Neuronal stem cell (in vitro differentiated cells): ENCODE results near the gene LVRN.
A peak's percentile ranks its signal among the peaks of the same experiment; 100 is the strongest.

ENCODE experiments used
- DNase-seq: peaks from one replicate; pipeline ENCODE4 v3.0.0-alpha.2; 2013; ENCODE audit warnings: low spot score
- H2AFZ ChIP-seq: one replicate; pipeline ENCODE4 v1.6.1; 2013; ENCODE audit warnings: mild to moderate bottlenecking, low read length, inconsistent platforms
- H2AK5ac ChIP-seq: 2 replicates; pipeline ENCODE4 v1.6.1; 2013; ENCODE audit warnings: low read depth, mild to moderate bottlenecking, inconsistent platforms, low read length, moderate library complexity, mixed read lengths
- H2BK120ac ChIP-seq: 2 replicates; pipeline ENCODE4 v1.6.1; 2013; ENCODE audit warnings: low read depth, mild to moderate bottlenecking, inconsistent platforms, low read length, moderate library complexity, mixed read lengths
- H2BK12ac ChIP-seq: one replicate; pipeline ENCODE4 v1.6.1; 2013; ENCODE audit warnings: low read length, inconsistent platforms
- H2BK15ac ChIP-seq: 2 replicates; pipeline ENCODE4 v1.6.1; 2013; ENCODE audit warnings: mild to moderate bottlenecking, low read length, inconsistent platforms, mixed read lengths
- H2BK5ac ChIP-seq: one replicate; pipeline ENCODE4 v1.6.1; 2013; ENCODE audit warnings: inconsistent platforms, mild to moderate bottlenecking, low read length, moderate library complexity
- H3K14ac ChIP-seq: one replicate; pipeline ENCODE4 v1.6.1; 2013; ENCODE audit warnings: low read length, inconsistent platforms
- H3K18ac ChIP-seq: 2 replicates; pipeline ENCODE4 v1.6.1; 2013; ENCODE audit warnings: low read length, inconsistent platforms
- H3K23ac ChIP-seq: 2 replicates; pipeline ENCODE4 v1.6.1; 2013; ENCODE audit warnings: low read depth, mild to moderate bottlenecking, mixed read lengths, low read length, inconsistent platforms; ENCODE audit not compliant: poor library complexity
- H3K27ac ChIP-seq: replicated peaks from 3 replicates; pipeline ENCODE4 v1.5.1; 2013; ENCODE audit warnings: low read length, inconsistent platforms
- H3K27me3 ChIP-seq, 3 experiments: 2 replicates each; pipeline ENCODE4 v1.6.1; 2013; ENCODE audit warnings: low read length in 3 of 3, mild to moderate bottlenecking in 2 of 3, inconsistent platforms in 1 of 3, low read depth in 1 of 3, mixed read lengths in 1 of 3, moderate library complexity in 1 of 3; ENCODE audit not compliant: control insufficient read depth in 3 of 3, insufficient read depth in 3 of 3
- H3K36me3 ChIP-seq, 2 donors: replicated peaks in 1 of 2; 2 replicates each; pipeline ENCODE4 v1.6.1; 2013; ENCODE audit warnings: low read length in 2 of 2; ENCODE audit not compliant: control insufficient read depth in 2 of 2, insufficient read depth in 2 of 2
- H3K4ac ChIP-seq: 2 replicates; pipeline ENCODE4 v1.6.1; 2013; ENCODE audit warnings: inconsistent platforms, mild to moderate bottlenecking, low read length, moderate library complexity
- H3K4me1 ChIP-seq, 2 donors: 1 replicate in 1 of 2; 2 replicates in 1 of 2; pipeline ENCODE4 v1.6.1; 2013; ENCODE audit warnings: low read length in 2 of 2, low read depth in 1 of 2; ENCODE audit not compliant: control insufficient read depth in 2 of 2, insufficient read depth in 1 of 2
- H3K4me2 ChIP-seq: one replicate; pipeline ENCODE4 v1.6.1; 2013; ENCODE audit warnings: mild to moderate bottlenecking, low read length, inconsistent platforms; ENCODE audit not compliant: insufficient read depth, poor library complexity, severe bottlenecking
- H3K4me3 ChIP-seq, 2 donors: 2 replicates each; pipeline ENCODE4 v1.5.1; 2013; ENCODE audit warnings: low read length in 2 of 2, mild to moderate bottlenecking in 2 of 2, inconsistent platforms in 1 of 2, moderate library complexity in 1 of 2
- H3K79me1 ChIP-seq: one replicate; pipeline ENCODE4 v1.6.1; 2013; ENCODE audit warnings: low read depth, mild to moderate bottlenecking, inconsistent platforms, low read length, moderate library complexity
- H3K9ac ChIP-seq: one replicate; pipeline ENCODE4 v1.6.1; 2013; ENCODE audit warnings: mild to moderate bottlenecking, low read depth, low read length, inconsistent platforms; ENCODE audit not compliant: poor library complexity
- H3K9me3 ChIP-seq, 2 donors: replicated peaks in 1 of 2; 2 replicates each; pipeline versions ENCODE3 to v1.6.1; 2013; ENCODE audit warnings: low read length in 2 of 2, mild to moderate bottlenecking in 2 of 2, inconsistent platforms in 1 of 2, low read depth in 1 of 2, mixed read lengths in 1 of 2, moderate library complexity in 1 of 2; ENCODE audit not compliant: control insufficient read depth in 2 of 2, insufficient read depth in 1 of 2
- H4K8ac ChIP-seq: one replicate; pipeline ENCODE4 v1.6.1; 2013; ENCODE audit warnings: low read depth, mild to moderate bottlenecking, inconsistent platforms, low read length, moderate library complexity
- H4K91ac ChIP-seq: one replicate; pipeline ENCODE4 v1.6.1; 2013; ENCODE audit warnings: low read length, low read depth, mild to moderate bottlenecking, inconsistent platforms; ENCODE audit not compliant: poor library complexity
- WGBS, 2 donors: extraction: QIAGEN DNeasy Blood & Tissue Kit; methylation state at CpG; one replicate each; pipeline ENCODE4 v1.1.7; 2013; ENCODE audit warnings: missing lambda C conversion rate in 2 of 2, mixed read lengths in 1 of 2; ENCODE audit not compliant: insufficient read length in 2 of 2, insufficient replicate concordance in 1 of 2; ENCODE audit errors: extremely low coverage in 2 of 2; 5-methylcytosine and 5-hydroxymethylcytosine counted together

The LVRN gene

GRCh38 chr5:115934388-115934974 lies 27.8 kb upstream of the LVRN start:
- Histone ChIP-seq H3K27me3 (no peaks in the 10 kb centered on the region), H3K23ac (no peak overlapping the region), H3K36me3 (no peaks in the 10 kb centered on the region), H3K9ac (no peak overlapping the region), H3K4me2 (no peak overlapping the region), H3K18ac (no peak overlapping the region), H2AFZ (no peak overlapping the region), H3K9me3 (no peaks in the 10 kb centered on the region), H3K14ac (no peak overlapping the region), H3K79me1 (no peaks in the 10 kb centered on the region), H2AK5ac (no peak overlapping the region), H2BK15ac (no peak overlapping the region), H3K4me1 (peaks cover 0 to 8% of the 10 kb centered on the region in 2 donors), H2BK5ac (no peak overlapping the region), H4K91ac (no peak overlapping the region), H3K4me3 (no peak overlapping the region), H4K8ac (no peak overlapping the region), H2BK12ac (no peak overlapping the region), H3K4ac (no peak overlapping the region), H2BK120ac (no peak overlapping the region), H3K27ac (no peak overlapping the region)
- DNase-seq: no peak
- no CpG with 5 or more reads among the region's 10 CpGs for WGBS, 2 donors

GRCh38 chr5:115936031-115936430 lies 26.2 kb upstream of the LVRN start:
- Histone ChIP-seq H3K4me2 (no peak overlapping the region), H2BK5ac (no peak overlapping the region), H2BK120ac (no peak overlapping the region), H2AFZ (no peak overlapping the region), H3K9ac (no peak overlapping the region), H3K4me1 (peaks cover 0 to 4% of the 10 kb centered on the region in 2 donors), H3K79me1 (no peaks in the 10 kb centered on the region), H3K4ac (no peak overlapping the region), H3K18ac (no peak overlapping the region), H3K27me3 (no peaks in the 10 kb centered on the region), H3K36me3 (no peaks in the 10 kb centered on the region), H3K4me3 (no peak overlapping the region), H4K91ac (no peak overlapping the region), H3K23ac (no peak overlapping the region), H2AK5ac (no peak overlapping the region), H3K9me3 (no peaks in the 10 kb centered on the region), H2BK12ac (no peak overlapping the region), H2BK15ac (no peak overlapping the region), H3K14ac (no peak overlapping the region), H4K8ac (no peak overlapping the region), H3K27ac (no peak overlapping the region)
- WGBS, 2 donors: no CpG with 5 or more reads among the region's 1 CpG
- no peak for DNase-seq

GRCh38 chr5:115939059-115939458 lies 23.2 kb upstream of the LVRN start:
- Histone ChIP-seq H2BK12ac (no peak overlapping the region), H3K4ac (no peak overlapping the region), H3K36me3 (no peaks in the 10 kb centered on the region), H2AK5ac (no peak overlapping the region), H2BK15ac (no peak overlapping the region), H4K8ac (no peak overlapping the region), H3K18ac (no peak overlapping the region), H3K4me1 (peaks cover 0 to 4% of the 10 kb centered on the region in 2 donors), H3K79me1 (no peaks in the 10 kb centered on the region), H3K4me3 (no peak overlapping the region), H3K27me3 (no peaks in the 10 kb centered on the region), H3K9me3 (no peaks in the 10 kb centered on the region), H2BK120ac (no peak overlapping the region), H3K9ac (no peak overlapping the region), H3K27ac (no peak overlapping the region), H2AFZ (peak overlapping the region; percentile 86), H3K14ac (no peak overlapping the region), H4K91ac (no peak overlapping the region), H2BK5ac (no peak overlapping the region), H3K4me2 (no peak overlapping the region), H3K23ac (no peak overlapping the region)
- no peak for DNase-seq
- WGBS, 2 donors: no CpG with 5 or more reads among the region's 4 CpGs

- no peak overlapping the region for H3K23ac ChIP-seq
- no peak overlapping the region for H3K4me2 ChIP-seq
Observed at GRCh38 chr5:115940080-115940810, 22.0 kb upstream of the LVRN start.

More at GRCh38 chr5:115940080-115940810, 22.0 kb upstream of the LVRN start:
- no peak overlapping the region for H4K8ac ChIP-seq
- H3K14ac ChIP-seq: no peak overlapping the region
- H3K27me3 ChIP-seq: no peaks in the 10 kb centered on the region
- H2BK12ac ChIP-seq: no peak overlapping the region
- no CpG with 5 or more reads among the region's 4 CpGs for WGBS, 2 donors
- no peak overlapping the region for H3K4ac ChIP-seq
- H2AFZ ChIP-seq: no peak overlapping the region
- H2AK5ac ChIP-seq: no peak overlapping the region
- H2BK120ac ChIP-seq: no peak overlapping the region
- H2BK15ac ChIP-seq: no peak overlapping the region
- H3K4me1 ChIP-seq: peaks cover 0 to 4% of the 10 kb centered on the region in 2 donors
- no peak overlapping the region for H2BK5ac ChIP-seq
- no peak overlapping the region for H3K18ac ChIP-seq
- no peak overlapping the region for H4K91ac ChIP-seq
- no peaks in the 10 kb centered on the region for H3K36me3 ChIP-seq
- no peak overlapping the region for H3K27ac ChIP-seq
- no peaks in the 10 kb centered on the region for H3K9me3 ChIP-seq
- no peaks in the 10 kb centered on the region for H3K79me1 ChIP-seq
- H3K4me3 ChIP-seq: no peak overlapping the region
- H3K9ac ChIP-seq: no peak overlapping the region
- no peak for DNase-seq
